Vagina (tissue), 2 donors: ENCODE measurements around the gene LMOD1.

Experiments used
- POLR2AphosphoS5 ChIP-seq, 2 donors: sonication (generic); formaldehyde crosslinking; IDR thresholded peaks; one replicate each; pipeline ENCODE4 v1.9.0; 2017; ENCODE audit warnings: antibody characterized with exemption in 2 of 2, mild to moderate bottlenecking in 2 of 2, low read depth in 1 of 2; ENCODE audit not compliant: insufficient read depth in 1 of 2
- TF ChIP-seq, protein P1 (sequence below), 3 experiments: fragments of 450-650 bp in 2 of 3; fragments of 200-600 bp in 1 of 3; sonication (generic) in 1 of 3; IDR thresholded peaks; one replicate each; pipeline ENCODE4 v1.5.1; 2017 to 2019; ENCODE audit warnings: antibody characterized with exemption in 3 of 3, mild to moderate bottlenecking in 2 of 3, moderate library complexity in 2 of 3

DNA sequence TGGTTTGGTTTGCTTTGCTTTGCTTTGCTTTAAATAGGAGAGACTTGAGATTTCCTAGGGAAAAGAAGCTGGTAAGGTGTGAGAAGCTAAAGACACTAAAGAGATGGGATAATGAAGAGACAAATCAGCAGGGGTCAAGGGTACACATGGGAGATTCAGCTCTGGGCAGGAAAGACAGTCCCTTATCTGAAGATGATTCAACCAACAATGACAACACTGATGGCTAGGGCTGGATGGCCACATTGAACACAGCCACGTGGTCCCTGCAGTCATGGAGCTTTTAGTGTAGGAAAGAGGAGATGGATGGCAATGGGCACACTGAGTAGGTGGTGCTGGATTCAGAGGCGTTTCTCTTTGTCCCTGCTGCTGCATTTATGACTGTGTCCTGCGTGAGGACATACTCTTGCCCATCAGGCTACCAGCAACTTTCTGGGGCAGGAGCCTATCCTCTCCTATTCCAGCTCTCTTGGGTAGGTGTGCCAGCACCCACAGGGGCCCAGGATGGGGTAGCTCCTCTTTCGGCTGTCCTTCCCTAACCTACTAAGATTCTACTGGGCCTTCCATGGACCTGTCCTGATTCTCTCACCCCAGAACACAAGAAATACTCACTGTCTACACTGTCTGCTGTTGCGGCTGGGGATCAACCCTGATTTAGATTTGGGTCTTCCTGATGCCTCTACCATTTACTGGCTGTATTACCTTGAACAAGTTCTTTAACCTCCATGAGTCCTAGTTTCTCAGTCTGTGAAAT lies 59.1 kb downstream of the LMOD1 start:
- TF ChIP-seq, protein P1, sequence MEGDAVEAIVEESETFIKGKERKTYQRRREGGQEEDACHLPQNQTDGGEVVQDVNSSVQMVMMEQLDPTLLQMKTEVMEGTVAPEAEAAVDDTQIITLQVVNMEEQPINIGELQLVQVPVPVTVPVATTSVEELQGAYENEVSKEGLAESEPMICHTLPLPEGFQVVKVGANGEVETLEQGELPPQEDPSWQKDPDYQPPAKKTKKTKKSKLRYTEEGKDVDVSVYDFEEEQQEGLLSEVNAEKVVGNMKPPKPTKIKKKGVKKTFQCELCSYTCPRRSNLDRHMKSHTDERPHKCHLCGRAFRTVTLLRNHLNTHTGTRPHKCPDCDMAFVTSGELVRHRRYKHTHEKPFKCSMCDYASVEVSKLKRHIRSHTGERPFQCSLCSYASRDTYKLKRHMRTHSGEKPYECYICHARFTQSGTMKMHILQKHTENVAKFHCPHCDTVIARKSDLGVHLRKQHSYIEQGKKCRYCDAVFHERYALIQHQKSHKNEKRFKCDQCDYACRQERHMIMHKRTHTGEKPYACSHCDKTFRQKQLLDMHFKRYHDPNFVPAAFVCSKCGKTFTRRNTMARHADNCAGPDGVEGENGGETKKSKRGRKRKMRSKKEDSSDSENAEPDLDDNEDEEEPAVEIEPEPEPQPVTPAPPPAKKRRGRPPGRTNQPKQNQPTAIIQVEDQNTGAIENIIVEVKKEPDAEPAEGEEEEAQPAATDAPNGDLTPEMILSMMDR (IDR thresholded peaks at IDR 0.05) = no peak
- TF ChIP-seq POLR2AphosphoS5 (IDR thresholded peaks at IDR 0.05; ENCODE audit: insufficient read depth in 1 of 2, low read depth in 1 of 2) = no peak
